ENCODE data around the gene EEF1AKMT3. TPM values are rescaled to one million over a fixed set of nuclear protein-coding genes. Genes with fewer than 3 reads are reported as not detected.
A peak's percentile ranks its signal among the peaks of the same experiment; 100 is the strongest.

Gene EEF1AKMT3
- total RNA-seq, 1 donor from 2014 or later, result 6.8 TPM

- Histone ChIP-seq H3K4me1 (peaks cover 42% of the 10 kb centered on the region), H3K27ac (no peak overlapping the region), H3K36me3 (peaks cover 3% of the 10 kb centered on the region), H3K9me3 (no peaks in the 10 kb centered on the region), H3K4me3 (no peak overlapping the region), H3K27me3 (ENCODE audit: low read depth) (peaks cover 67% of the 10 kb centered on the region)
- DNase-seq (no peak), ATAC-seq (no peak)
- no peak for TF ChIP-seq CTCF (IDR thresholded peaks at IDR 0.05)
- intact Hi-C loops (cut with DNase I), result no loop called here
Measured at GRCh38 chr12:57736741-57737466, 35.5 kb upstream of the EEF1AKMT3 start.

GRCh38 chr12:57737467-57738460, 34.6 kb upstream of the EEF1AKMT3 start:
- Histone ChIP-seq H3K27ac (no peak overlapping the region), H3K27me3 (ENCODE audit: low read depth) (peaks cover 64% of the 10 kb centered on the region), H3K4me1 (peaks cover 42% of the 10 kb centered on the region), H3K4me3 (peak overlapping the region; percentile 38), H3K36me3 (peaks cover 2% of the 10 kb centered on the region), H3K9me3 (no peaks in the 10 kb centered on the region)
- intact Hi-C loops (cut with DNase I), result no loop called here
- ATAC-seq (peak in 1 of 2 donors; percentile 4), DNase-seq (no peak)
- peak; percentile 31 for TF ChIP-seq CTCF (IDR thresholded peaks at IDR 0.05)

GRCh38 chr12:57738661-57739237, 33.7 kb upstream of the EEF1AKMT3 start, which contains the start of gene AGAP2:
Gene AGAP2 (minus strand): TSS chr12:57738742. CDS start chr12:57738246, 496 bp downstream.
- DNase-seq (no peak), ATAC-seq (no peak)
- Histone ChIP-seq H3K4me3 (peak within 1 kb of the TSS; percentile 38), H3K27ac (no peak within 1 kb of the TSS), H3K4me1 (peaks cover 42% of the 10 kb centered on the region), H3K27me3 (ENCODE audit: low read depth) (peaks cover 58% of the 10 kb centered on the region), H3K9me3 (no peaks in the 10 kb centered on the region), H3K36me3 (no peaks in the 10 kb centered on the region)
- TF ChIP-seq CTCF (IDR thresholded peaks at IDR 0.05), result no peak
- intact Hi-C loops (cut with DNase I), result no loop called here

- H3K9me3 ChIP-seq, result no peaks in the 10 kb centered on the region
- peaks cover 51% of the 10 kb centered on the region for H3K27me3 ChIP-seq (ENCODE audit: low read depth)
- H3K4me3 ChIP-seq, result no peak overlapping the region
- H3K36me3 ChIP-seq, result no peaks in the 10 kb centered on the region
- H3K27ac ChIP-seq, result no peak overlapping the region
- TF ChIP-seq CTCF (IDR thresholded peaks at IDR 0.05), result no peak
- peaks cover 46% of the 10 kb centered on the region for H3K4me1 ChIP-seq
- ATAC-seq, result no peak
- DNase-seq, result no peak
- intact Hi-C loops (cut with DNase I), result no loop called here
Measured at GRCh38 chr12:57739387-57739786, 33.0 kb upstream of the EEF1AKMT3 start.

GRCh38 chr12:57739914-57740538, 32.4 kb upstream of the EEF1AKMT3 start:
- H3K4me3 ChIP-seq, result no peak overlapping the region
- no peaks in the 10 kb centered on the region for H3K9me3 ChIP-seq
- no peaks in the 10 kb centered on the region for H3K36me3 ChIP-seq
- H3K4me1 ChIP-seq, result peaks cover 46% of the 10 kb centered on the region
- peaks cover 47% of the 10 kb centered on the region for H3K27me3 ChIP-seq (ENCODE audit: low read depth)
- DNase-seq (no peak), ATAC-seq (no peak)
- no peak overlapping the region for H3K27ac ChIP-seq
- no peak for TF ChIP-seq CTCF (IDR thresholded peaks at IDR 0.05)
- intact Hi-C loops (cut with DNase I), result no loop called here

All from lower lobe of right lung (tissue), 2 donors.